Fibroblast of lung (primary cell): Measurements from ENCODE around the gene CIDEB. TPM values are rescaled to one million over a fixed set of nuclear protein-coding genes. Genes with fewer than 3 reads are reported as not detected.

ENCODE experiments used
- DNase-seq, 2 donors: peaks; one replicate each; pipeline versions ENCODE4 v3.0.0 to v3.0.0-alpha.2; 2010; ENCODE audit warnings: low read depth in 2 of 2
- H2AFZ ChIP-seq: 2 replicates; pipeline ENCODE4 v1.5.1; 2012; ENCODE audit warnings: low read length, control low read depth, inconsistent platforms
- H3K27ac ChIP-seq: 2 replicates; pipeline ENCODE4 v1.5.1; 2011; ENCODE audit warnings: low read length, control low read depth; ENCODE audit not compliant: insufficient read depth
- H3K27me3 ChIP-seq: 2 replicates; pipeline ENCODE4 v1.5.1; 2011; ENCODE audit warnings: mild to moderate bottlenecking, low read length; ENCODE audit not compliant: control insufficient read depth, insufficient read depth
- H3K36me3 ChIP-seq: 2 replicates; pipeline ENCODE4 v1.5.1; 2011; ENCODE audit warnings: low read length; ENCODE audit not compliant: control insufficient read depth, insufficient read depth
- H3K4me1 ChIP-seq: 2 replicates; pipeline ENCODE4 v1.5.1; 2011; ENCODE audit warnings: low read length; ENCODE audit not compliant: control insufficient read depth, insufficient read depth; ENCODE audit errors: extremely low read depth
- H3K4me2 ChIP-seq: 2 replicates; pipeline ENCODE4 v1.5.1; 2011; ENCODE audit warnings: low read length, control low read depth; ENCODE audit not compliant: insufficient read depth; ENCODE audit errors: extremely low read depth
- H3K4me3 ChIP-seq, 4 experiments: fragments of 200-600 bp in 1 of 4; sonication (generic) in 1 of 4; replicated peaks in 1 of 4; 2 replicates each; pipeline ENCODE4 v1.5.1; 2011 to 2016; ENCODE audit warnings: low read length in 4 of 4, low read depth in 3 of 4, mild to moderate bottlenecking in 3 of 4, control low read depth in 2 of 4, inconsistent platforms in 1 of 4, mixed read lengths in 1 of 4; ENCODE audit not compliant: insufficient read depth in 1 of 4; ENCODE audit errors: control extremely low read depth in 1 of 4
- H3K79me2 ChIP-seq: 2 replicates; pipeline ENCODE4 v1.5.1; 2012; ENCODE audit warnings: mild to moderate bottlenecking, low read length, inconsistent platforms; ENCODE audit not compliant: control insufficient read depth, insufficient read depth
- H3K9ac ChIP-seq: 2 replicates; pipeline ENCODE4 v1.5.1; 2011; ENCODE audit warnings: mild to moderate bottlenecking, low read length, control low read depth; ENCODE audit not compliant: insufficient read depth
- H3K9me3 ChIP-seq: 2 replicates; pipeline ENCODE4 v1.5.1; 2012; ENCODE audit warnings: low read depth, low read length; ENCODE audit not compliant: control insufficient read depth, insufficient read depth
- H4K20me1 ChIP-seq: 2 replicates; pipeline ENCODE4 v1.5.1; 2011; ENCODE audit warnings: low read length; ENCODE audit not compliant: control insufficient read depth, insufficient read depth; ENCODE audit errors: extremely low read depth
- EZH2 ChIP-seq: IDR thresholded peaks from 2 replicates; pipeline ENCODE4 v1.5.1; 2012; ENCODE audit warnings: low read length, control low read depth, mild to moderate bottlenecking; ENCODE audit errors: missing control alignments
- polyA plus RNA-seq, 2 donors: library from polyadenylated mRNA; depleted of rRNA in 1 of 2; stranded (reverse) in 1 of 2; unstranded in 1 of 2; fragments of >200 nt; gene quantifications; 2 replicates each; pipeline ENCODE4 v1.2.1, GENCODE V29; 2011 to 2012; ENCODE audit warnings: missing spikeins in 1 of 2
- total RNA-seq: library from RNA; depleted of rRNA; stranded (reverse); fragments of >200 nt; gene quantifications from 2 replicates; pipeline ENCODE4 v1.2.1, GENCODE V29; 2014
- TF ChIP-seq, protein P1 (sequence below), 2 donors: IDR thresholded peaks in 1 of 2; conservative IDR thresholded peaks in 1 of 2; 1 replicate in 1 of 2; 2 replicates in 1 of 2; pipeline ENCODE4 v1.5.1; 2011 to 2012; ENCODE audit warnings: low read length in 2 of 2, control low read depth in 1 of 2, inconsistent platforms in 1 of 2, low read depth in 1 of 2, mild to moderate bottlenecking in 1 of 2

CIDEB gene
- total and polyA plus RNA-seq, 2 donors (not counting 1 experiment from before 2014, with no cell fraction given), result 0.33 to 0.42 TPM

DNA sequence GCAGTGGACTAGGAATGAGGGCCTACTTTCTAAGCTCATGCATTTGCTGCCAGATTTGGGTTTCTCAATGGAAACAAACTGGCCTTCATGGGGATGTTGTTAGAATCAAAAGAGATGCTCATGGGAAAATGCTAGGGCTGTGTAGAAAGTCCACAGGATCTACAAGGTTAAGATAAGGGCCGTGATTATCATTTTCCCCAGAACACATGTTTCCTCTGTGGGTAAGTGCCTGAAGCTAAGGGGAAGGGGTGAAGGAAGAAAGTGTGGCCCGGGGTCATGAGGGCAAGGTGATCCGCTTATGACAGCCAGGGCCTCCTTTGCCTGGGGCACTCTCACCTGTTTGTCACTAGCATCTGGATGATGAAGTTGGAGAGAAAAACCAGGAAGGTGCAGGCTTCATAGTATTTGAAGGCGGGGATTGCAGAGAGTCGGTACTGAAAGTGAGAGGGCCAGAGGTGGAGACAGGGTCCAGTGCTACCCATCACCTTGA lies 17.3 kb upstream of the CIDEB start:
- no peak overlapping the region for H3K4me2 ChIP-seq
- no peak overlapping the region for H3K4me3 ChIP-seq
- H3K79me2 ChIP-seq, result no peaks in the 10 kb centered on the region
- peaks cover 15% of the 10 kb centered on the region for H3K27me3 ChIP-seq
- H3K9me3 ChIP-seq, result no peaks in the 10 kb centered on the region
- no peaks in the 10 kb centered on the region for H3K36me3 ChIP-seq
- H4K20me1 ChIP-seq, result no peaks in the 10 kb centered on the region
- H3K9ac ChIP-seq, result no peak overlapping the region
- no peak overlapping the region for H2AFZ ChIP-seq
- no peak for DNase-seq
- H3K27ac ChIP-seq, result no peak overlapping the region
- TF ChIP-seq EZH2, result no peak
- TF ChIP-seq, protein P1, sequence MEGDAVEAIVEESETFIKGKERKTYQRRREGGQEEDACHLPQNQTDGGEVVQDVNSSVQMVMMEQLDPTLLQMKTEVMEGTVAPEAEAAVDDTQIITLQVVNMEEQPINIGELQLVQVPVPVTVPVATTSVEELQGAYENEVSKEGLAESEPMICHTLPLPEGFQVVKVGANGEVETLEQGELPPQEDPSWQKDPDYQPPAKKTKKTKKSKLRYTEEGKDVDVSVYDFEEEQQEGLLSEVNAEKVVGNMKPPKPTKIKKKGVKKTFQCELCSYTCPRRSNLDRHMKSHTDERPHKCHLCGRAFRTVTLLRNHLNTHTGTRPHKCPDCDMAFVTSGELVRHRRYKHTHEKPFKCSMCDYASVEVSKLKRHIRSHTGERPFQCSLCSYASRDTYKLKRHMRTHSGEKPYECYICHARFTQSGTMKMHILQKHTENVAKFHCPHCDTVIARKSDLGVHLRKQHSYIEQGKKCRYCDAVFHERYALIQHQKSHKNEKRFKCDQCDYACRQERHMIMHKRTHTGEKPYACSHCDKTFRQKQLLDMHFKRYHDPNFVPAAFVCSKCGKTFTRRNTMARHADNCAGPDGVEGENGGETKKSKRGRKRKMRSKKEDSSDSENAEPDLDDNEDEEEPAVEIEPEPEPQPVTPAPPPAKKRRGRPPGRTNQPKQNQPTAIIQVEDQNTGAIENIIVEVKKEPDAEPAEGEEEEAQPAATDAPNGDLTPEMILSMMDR (conservative IDR thresholded peaks at IDR 0.05 in 1 of 2, IDR thresholded peaks at IDR 0.05 in 1 of 2; ENCODE audit: low read depth in 1 of 2, low read length in 2 of 2), result no peak
- H3K4me1 ChIP-seq, result no peaks in the 10 kb centered on the region

DNA sequence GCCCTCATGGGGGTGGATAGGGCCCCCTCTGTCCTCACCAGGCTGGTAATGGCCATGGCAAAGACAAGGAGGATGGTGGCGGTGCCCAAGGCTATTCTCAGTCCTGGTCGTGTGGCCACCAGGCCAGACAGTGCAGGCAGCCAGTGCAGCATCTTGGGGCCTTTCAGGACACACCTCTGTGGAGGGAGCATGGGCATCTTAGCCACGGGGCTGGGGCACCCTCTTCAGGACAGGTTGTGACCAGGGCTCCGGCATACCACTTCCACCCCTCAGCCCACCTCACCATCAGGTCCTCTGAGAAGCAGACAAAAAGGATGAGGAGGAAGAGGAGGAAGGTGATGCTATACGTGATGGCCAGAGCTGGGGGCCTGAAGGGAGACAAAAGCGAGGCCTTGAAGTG lies 16.2 kb upstream of the CIDEB start:
- H3K4me3 ChIP-seq, result no peak overlapping the region
- TF ChIP-seq EZH2, result no peak
- TF ChIP-seq, protein P1 (conservative IDR thresholded peaks at IDR 0.05 in 1 of 2, IDR thresholded peaks at IDR 0.05 in 1 of 2; ENCODE audit: low read depth in 1 of 2, low read length in 2 of 2), result no peak
- peaks cover 21% of the 10 kb centered on the region for H3K27me3 ChIP-seq
- no peaks in the 10 kb centered on the region for H3K9me3 ChIP-seq
- DNase-seq, result no peak
- H4K20me1 ChIP-seq, result no peaks in the 10 kb centered on the region
- no peak overlapping the region for H3K9ac ChIP-seq
- no peaks in the 10 kb centered on the region for H3K79me2 ChIP-seq
- no peaks in the 10 kb centered on the region for H3K36me3 ChIP-seq
- no peak overlapping the region for H3K4me2 ChIP-seq
- H3K4me1 ChIP-seq, result no peaks in the 10 kb centered on the region
- H3K27ac ChIP-seq, result no peak overlapping the region
- H2AFZ ChIP-seq, result no peak overlapping the region

DNA sequence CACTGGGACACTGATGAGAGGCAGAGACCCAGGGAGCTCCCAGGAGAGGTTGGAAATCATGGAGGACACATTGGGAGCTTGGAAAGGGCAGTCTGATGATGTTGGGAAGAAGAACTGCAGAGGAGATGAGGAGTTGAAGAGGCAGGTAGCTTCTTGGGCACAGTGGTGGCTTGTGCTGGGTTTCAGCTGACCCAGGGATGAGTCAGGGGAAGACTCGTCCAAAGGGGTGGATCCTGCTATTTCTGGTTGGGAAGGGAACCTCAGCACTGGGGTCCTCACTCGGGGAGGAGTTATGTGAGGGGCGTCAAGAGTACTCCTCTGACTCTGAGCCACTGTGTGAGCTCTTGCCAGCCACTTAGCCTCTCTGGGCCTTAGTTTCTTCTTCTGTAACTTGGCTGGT lies 15.6 kb upstream of the CIDEB start:
- DNase-seq, result no peak
- Histone ChIP-seq H3K9ac (no peak overlapping the region), H4K20me1 (no peaks in the 10 kb centered on the region), H3K27me3 (peaks cover 27% of the 10 kb centered on the region), H3K9me3 (no peaks in the 10 kb centered on the region), H3K4me1 (no peaks in the 10 kb centered on the region), H3K4me3 (no peak overlapping the region), H3K27ac (no peak overlapping the region), H3K79me2 (no peaks in the 10 kb centered on the region), H3K4me2 (no peak overlapping the region), H2AFZ (no peak overlapping the region), H3K36me3 (no peaks in the 10 kb centered on the region)
- TF ChIP-seq EZH2, result no peak
- TF ChIP-seq, protein P1 (conservative IDR thresholded peaks at IDR 0.05 in 1 of 2, IDR thresholded peaks at IDR 0.05 in 1 of 2; ENCODE audit: low read depth in 1 of 2, low read length in 2 of 2), result no peak
